Astrocyte (in vitro differentiated cells and primary cell): ENCODE data around the gene SPON1. TPM values are rescaled to one million over a fixed set of nuclear protein-coding genes. Genes with fewer than 3 reads are reported as not detected.

Experiments
- DNase-seq: peaks from one replicate; pipeline ENCODE4 v3.0.0-alpha.2; 2010; ENCODE audit warnings: low read depth
- FAIRE-seq: peaks from 2 replicates; lab custom pipeline; 2011; peaks lifted over from hg19 to GRCh38; lab: Jason Lieb, UNC
- H2AFZ ChIP-seq: 2 replicates; pipeline ENCODE4 v1.6.0; 2012; ENCODE audit warnings: low read depth, low read length, inconsistent platforms
- H3K27ac ChIP-seq: 2 replicates; pipeline ENCODE4 v1.5.1; 2011; ENCODE audit warnings: low read depth, low read length, inconsistent platforms
- H3K27me3 ChIP-seq: 2 replicates; pipeline ENCODE4 v1.6.0; 2011; ENCODE audit warnings: low read length, inconsistent platforms; ENCODE audit not compliant: insufficient read depth
- H3K36me3 ChIP-seq: 2 replicates; pipeline ENCODE4 v1.5.1; 2011; ENCODE audit warnings: low read length, inconsistent platforms; ENCODE audit not compliant: insufficient read depth
- H3K4me1 ChIP-seq: 2 replicates; pipeline ENCODE4 v1.5.1; 2011; ENCODE audit warnings: low read length, inconsistent platforms; ENCODE audit not compliant: insufficient read depth
- H3K4me2 ChIP-seq: 2 replicates; pipeline ENCODE4 v1.6.0; 2012; ENCODE audit warnings: low read length, inconsistent platforms
- H3K4me3 ChIP-seq: 2 replicates; pipeline ENCODE4 v1.5.1; 2011; ENCODE audit warnings: low read depth, mild to moderate bottlenecking, low read length, inconsistent platforms; ENCODE audit not compliant: insufficient read depth
- H3K79me2 ChIP-seq: 2 replicates; pipeline ENCODE4 v1.6.0; 2012; ENCODE audit warnings: mild to moderate bottlenecking, low read length, inconsistent platforms; ENCODE audit not compliant: insufficient read depth
- H3K9ac ChIP-seq: 2 replicates; pipeline ENCODE4 v1.6.0; 2012; ENCODE audit warnings: mild to moderate bottlenecking, low read length, inconsistent platforms
- H3K9me3 ChIP-seq: 2 replicates; pipeline ENCODE4 v1.5.1; 2012; ENCODE audit warnings: low read depth, mild to moderate bottlenecking, low read length, inconsistent platforms; ENCODE audit not compliant: insufficient read depth
- H4K20me1 ChIP-seq: 2 replicates; pipeline ENCODE4 v1.6.0; 2012; ENCODE audit warnings: low read length, inconsistent platforms; ENCODE audit not compliant: insufficient read depth
- H3K27ac Mint-ChIP-seq: one replicate; pipeline ENCODE4 v1.8.0; 2021; ENCODE audit warnings: mild to moderate bottlenecking, mixed read lengths; ENCODE audit not compliant: unreplicated experiment
- H3K27me3 Mint-ChIP-seq: one replicate; pipeline ENCODE4 v1.8.0; 2021; ENCODE audit warnings: low read depth, mixed read lengths; ENCODE audit not compliant: unreplicated experiment
- H3K36me3 Mint-ChIP-seq: one replicate; pipeline ENCODE4 v1.8.0; 2021; ENCODE audit warnings: low read depth, mixed read lengths; ENCODE audit not compliant: unreplicated experiment
- H3K4me1 Mint-ChIP-seq: one replicate; pipeline ENCODE4 v1.8.0; 2021; ENCODE audit warnings: low read depth, mixed read lengths; ENCODE audit not compliant: unreplicated experiment
- H3K4me3 Mint-ChIP-seq: one replicate; pipeline ENCODE4 v1.8.0; 2021; ENCODE audit warnings: mild to moderate bottlenecking, moderate library complexity, mixed read lengths; ENCODE audit not compliant: unreplicated experiment
- H3K9me3 Mint-ChIP-seq: one replicate; pipeline ENCODE4 v1.8.0; 2021; ENCODE audit warnings: mild to moderate bottlenecking, mixed read lengths; ENCODE audit not compliant: unreplicated experiment
- CTCF ChIP-seq: IDR thresholded peaks from 2 replicates; pipeline ENCODE4 v1.5.1; 2011; ENCODE audit warnings: low read depth, mild to moderate bottlenecking, inconsistent platforms, low read length, moderate library complexity; ENCODE audit not compliant: insufficient read depth
- EZH2 ChIP-seq: IDR thresholded peaks from 2 replicates; pipeline ENCODE4 v1.6.1; 2012; ENCODE audit warnings: mild to moderate bottlenecking, low read length, inconsistent platforms; ENCODE audit not compliant: insufficient read depth
- total RNA-seq: library from RNA; stranded (reverse); gene quantifications from 2 replicates; pipeline ENCODE4 v1.2.1, GENCODE V29; 2021

SPON1 gene
- total RNA-seq, 1 donor from 2014 or later, result 2.0 TPM

DNA sequence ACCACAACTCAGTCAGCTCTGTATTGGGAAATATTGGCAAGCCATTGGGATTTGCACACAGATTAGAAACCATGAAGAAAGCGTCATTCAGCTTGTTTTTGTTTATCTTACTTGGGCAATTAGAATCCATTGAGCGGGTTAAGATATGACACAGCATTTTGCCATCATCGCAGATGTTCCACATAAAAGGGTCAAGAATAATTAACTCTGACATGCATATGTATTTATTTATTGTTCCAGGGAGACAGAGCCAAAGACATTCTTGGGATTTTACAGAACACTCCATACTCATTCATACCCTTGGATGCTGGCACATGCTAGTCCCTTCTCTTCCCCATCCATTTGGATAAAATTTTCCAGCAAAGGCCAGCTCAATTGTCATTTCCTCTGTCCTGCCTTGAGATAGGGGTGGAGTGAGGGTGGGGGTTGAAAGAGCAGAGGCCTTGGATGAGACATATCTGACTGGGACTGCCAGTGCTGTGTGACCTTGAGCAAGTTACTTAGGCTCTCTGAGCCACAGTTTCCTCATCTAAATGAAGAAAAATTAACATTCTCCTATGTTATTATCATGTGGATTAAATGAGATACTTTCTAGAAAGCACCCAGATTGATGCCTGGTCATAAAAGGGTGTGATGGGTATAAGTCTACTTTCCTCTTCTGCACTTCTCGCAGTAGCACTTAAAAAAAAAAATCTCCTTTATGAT lies 216.7 kb downstream of the SPON1 start:
- H3K36me3 Mint-ChIP-seq, result peaks cover 4% of the 10 kb centered on the region
- H3K9ac ChIP-seq, result no peak overlapping the region
- H4K20me1 ChIP-seq, result no peaks in the 10 kb centered on the region
- H3K27me3 Mint-ChIP-seq, result peaks cover 9% of the 10 kb centered on the region
- H3K27ac ChIP-seq, result no peak overlapping the region
- no peak for FAIRE-seq
- no peak for TF ChIP-seq EZH2
- no peak for TF ChIP-seq CTCF
- H3K27ac Mint-ChIP-seq, result no peak overlapping the region
- no peak overlapping the region for H2AFZ ChIP-seq
- no peaks in the 10 kb centered on the region for H3K9me3 Mint-ChIP-seq
- H3K4me3 ChIP-seq, result no peak overlapping the region
- no peak overlapping the region for H3K4me3 Mint-ChIP-seq
- H3K4me1 Mint-ChIP-seq, result no peaks in the 10 kb centered on the region
- no peaks in the 10 kb centered on the region for H3K36me3 ChIP-seq
- no peaks in the 10 kb centered on the region for H3K79me2 ChIP-seq
- H3K27me3 ChIP-seq, result no peaks in the 10 kb centered on the region
- no peak overlapping the region for H3K4me2 ChIP-seq
- DNase-seq, result no peak
- no peaks in the 10 kb centered on the region for H3K4me1 ChIP-seq
- no peaks in the 10 kb centered on the region for H3K9me3 ChIP-seq

GRCh38 chr11:14181121-14181520 lies 218.6 kb downstream of the SPON1 start:
- H3K4me2 ChIP-seq, result no peak overlapping the region
- Mint-ChIP-seq H3K9me3 (no peaks in the 10 kb centered on the region), H3K27me3 (peaks cover 5% of the 10 kb centered on the region), H3K27ac (no peak overlapping the region), H3K36me3 (peaks cover 2% of the 10 kb centered on the region), H3K4me3 (no peak overlapping the region), H3K4me1 (peaks cover 2% of the 10 kb centered on the region)
- H3K36me3 ChIP-seq, result no peaks in the 10 kb centered on the region
- TF ChIP-seq CTCF (no peak), EZH2 (no peak)
- no peak overlapping the region for H3K9ac ChIP-seq
- H3K79me2 ChIP-seq, result no peaks in the 10 kb centered on the region
- no peak overlapping the region for H2AFZ ChIP-seq
- no peak for DNase-seq
- no peak overlapping the region for H3K4me3 ChIP-seq
- H3K27me3 ChIP-seq, result no peaks in the 10 kb centered on the region
- no peak overlapping the region for H3K27ac ChIP-seq
- H4K20me1 ChIP-seq, result no peaks in the 10 kb centered on the region
- no peak for FAIRE-seq
- H3K4me1 ChIP-seq, result no peaks in the 10 kb centered on the region
- no peaks in the 10 kb centered on the region for H3K9me3 ChIP-seq

GRCh38 chr11:14182833-14183364 lies 220.4 kb downstream of the SPON1 start:
- Histone ChIP-seq H3K36me3 (no peaks in the 10 kb centered on the region), H3K9ac (no peak overlapping the region), H2AFZ (no peak overlapping the region), H3K4me3 (no peak overlapping the region), H3K79me2 (no peaks in the 10 kb centered on the region), H3K9me3 (no peaks in the 10 kb centered on the region), H3K27me3 (no peaks in the 10 kb centered on the region), H3K4me2 (no peak overlapping the region), H3K4me1 (no peaks in the 10 kb centered on the region), H3K27ac (no peak overlapping the region), H4K20me1 (no peaks in the 10 kb centered on the region)
- DNase-seq, result no peak
- no peaks in the 10 kb centered on the region for H3K36me3 Mint-ChIP-seq
- peaks cover 1% of the 10 kb centered on the region for H3K9me3 Mint-ChIP-seq
- no peak for FAIRE-seq
- H3K27ac Mint-ChIP-seq, result no peak overlapping the region
- H3K4me1 Mint-ChIP-seq, result peaks cover 2% of the 10 kb centered on the region
- TF ChIP-seq EZH2 (no peak), CTCF (no peak)
- no peak overlapping the region for H3K4me3 Mint-ChIP-seq
- H3K27me3 Mint-ChIP-seq, result peaks cover 5% of the 10 kb centered on the region
